Muscle layer of duodenum (tissue), 2 donors: Measurements from ENCODE around the gene NFKBIA.
"Not testable (repeated sequence)": the region's sequence is repeated elsewhere in the genome, so short reads cannot be mapped to it uniquely, and the experiment has no call there.

Source experiments
- H3K27ac ChIP-seq: one replicate; pipeline ENCODE4 v1.7.0; 2013; ENCODE audit warnings: mild to moderate bottlenecking, low read length
- H3K27me3 ChIP-seq: one replicate; pipeline ENCODE4 v1.7.0; 2013; ENCODE audit warnings: low read depth, mild to moderate bottlenecking, control low read depth, low read length
- H3K36me3 ChIP-seq, 2 donors: one replicate each; pipeline ENCODE4 v1.7.0; 2013; ENCODE audit warnings: low read length in 2 of 2, control low read depth in 1 of 2, mild to moderate bottlenecking in 1 of 2; ENCODE audit not compliant: insufficient read depth in 2 of 2, control insufficient read depth in 1 of 2
- H3K4me1 ChIP-seq, 2 donors: one replicate each; pipeline ENCODE4 v1.7.0; 2013; ENCODE audit warnings: low read length in 2 of 2, mild to moderate bottlenecking in 2 of 2, control low read depth in 1 of 2, moderate library complexity in 1 of 2; ENCODE audit not compliant: insufficient read depth in 2 of 2, control insufficient read depth in 1 of 2
- H3K4me3 ChIP-seq, 2 donors: one replicate each; pipeline ENCODE4 v1.7.0; 2013; ENCODE audit warnings: low read length in 2 of 2, low read depth in 1 of 2, mild to moderate bottlenecking in 1 of 2
- H3K9me3 ChIP-seq, 2 donors: one replicate each; pipeline ENCODE4 v1.7.0; 2013; ENCODE audit warnings: low read length in 2 of 2, control low read depth in 1 of 2, mild to moderate bottlenecking in 1 of 2; ENCODE audit not compliant: control insufficient read depth in 1 of 2
- donor health status: healthy.

The NFKBIA gene

GRCh38 chr14:35404449-35405303 is at the start of gene NFKBIA:
Gene NFKBIA (minus strand): TSS chr14:35404749. CDS start chr14:35404644, 105 bp downstream.
- Histone ChIP-seq H3K27me3 (no peaks in the 10 kb centered on the region), H3K27ac (peak within 1 kb of the TSS; percentile 99), H3K4me1 (peaks cover 30 to 47% of the 10 kb centered on the region in 2 donors), H3K9me3 (no peaks in the 10 kb centered on the region), H3K36me3 (peaks cover 31 to 38% of the 10 kb centered on the region in 2 donors), H3K4me3 (peak within 1 kb of the TSS; percentile 81 to 98)

- Histone ChIP-seq H3K36me3 (no peaks in the 10 kb centered on the region), H3K4me1 (no peaks in the 10 kb centered on the region), H3K27me3 (no peaks in the 10 kb centered on the region), H3K4me3 (no peak overlapping the region), H3K27ac (no peak overlapping the region), H3K9me3 (no peaks in the 10 kb centered on the region)
Observed at GRCh38 chr14:35446450-35446849, 41.9 kb upstream of the NFKBIA start.

- H3K4me1 ChIP-seq = no peaks in the 10 kb centered on the region
- no peaks in the 10 kb centered on the region for H3K9me3 ChIP-seq
- no peaks in the 10 kb centered on the region for H3K27me3 ChIP-seq
- H3K4me3 ChIP-seq = no peak overlapping the region
- H3K36me3 ChIP-seq = no peaks in the 10 kb centered on the region
- H3K27ac ChIP-seq = no peak overlapping the region
Observed at GRCh38 chr14:35444104-35444503, 39.6 kb upstream of the NFKBIA start.

GRCh38 chr14:35441160-35441559 is 36.6 kb upstream of the NFKBIA start:
- Histone ChIP-seq H3K4me1 (no peaks in the 10 kb centered on the region), H3K27ac (no peak overlapping the region), H3K9me3 (no peaks in the 10 kb centered on the region), H3K36me3 (no peaks in the 10 kb centered on the region), H3K27me3 (no peaks in the 10 kb centered on the region), H3K4me3 (no peak overlapping the region)

GRCh38 chr14:35438910-35439713 is 34.6 kb upstream of the NFKBIA start:
- Histone ChIP-seq H3K9me3 (peaks cover 0 to 3% of the 10 kb centered on the region in 2 donors), H3K4me3 (no peak overlapping the region), H3K27me3 (no peaks in the 10 kb centered on the region), H3K36me3 (no peaks in the 10 kb centered on the region), H3K4me1 (no peaks in the 10 kb centered on the region), H3K27ac (no peak overlapping the region)

- not testable (repeated sequence) for H3K27ac ChIP-seq, H3K4me3 ChIP-seq, H3K36me3 ChIP-seq, H3K4me1 ChIP-seq, H3K27me3 ChIP-seq, H3K9me3 ChIP-seq
Observed at GRCh38 chr14:35438492-35438891, 33.9 kb upstream of the NFKBIA start.

GRCh38 chr14:35435177-35435576 is 30.6 kb upstream of the NFKBIA start:
- Histone ChIP-seq H3K4me3 (no peak overlapping the region), H3K4me1 (no peaks in the 10 kb centered on the region), H3K36me3 (no peaks in the 10 kb centered on the region), H3K27me3 (no peaks in the 10 kb centered on the region), H3K27ac (no peak overlapping the region), H3K9me3 (peaks cover 0 to 3% of the 10 kb centered on the region in 2 donors)

- Histone ChIP-seq H3K9me3 (peaks cover 0 to 3% of the 10 kb centered on the region in 2 donors), H3K36me3 (no peaks in the 10 kb centered on the region)
Observed at GRCh38 chr14:35433826-35434225, 29.3 kb upstream of the NFKBIA start.

GRCh38 chr14:35430459-35431199 is 26.1 kb upstream of the NFKBIA start:
- no peaks in the 10 kb centered on the region for H3K36me3 ChIP-seq
- H3K27me3 ChIP-seq = no peaks in the 10 kb centered on the region
- no peaks in the 10 kb centered on the region for H3K4me1 ChIP-seq
- H3K27ac ChIP-seq = no peak overlapping the region
- peaks cover 0 to 3% of the 10 kb centered on the region in 2 donors for H3K9me3 ChIP-seq
- H3K4me3 ChIP-seq = no peak overlapping the region

More at GRCh38 chr14:35433826-35434225, 29.3 kb upstream of the NFKBIA start:
- H3K4me1 ChIP-seq = no peaks in the 10 kb centered on the region
- H3K27ac ChIP-seq = no peak overlapping the region
- H3K27me3 ChIP-seq = no peaks in the 10 kb centered on the region
- H3K4me3 ChIP-seq = no peak overlapping the region

GRCh38 chr14:35429951-35430350 is 25.4 kb upstream of the NFKBIA start:
- Histone ChIP-seq H3K27me3 (no peaks in the 10 kb centered on the region), H3K27ac (no peak overlapping the region), H3K9me3 (no peaks in the 10 kb centered on the region), H3K36me3 (no peaks in the 10 kb centered on the region), H3K4me1 (no peaks in the 10 kb centered on the region), H3K4me3 (no peak overlapping the region)

GRCh38 chr14:35425850-35426249 is 21.3 kb upstream of the NFKBIA start:
- Histone ChIP-seq H3K4me1 (no peaks in the 10 kb centered on the region), H3K4me3 (no peak overlapping the region), H3K36me3 (no peaks in the 10 kb centered on the region), H3K9me3 (peaks cover 0 to 4% of the 10 kb centered on the region in 2 donors), H3K27me3 (no peaks in the 10 kb centered on the region), H3K27ac (no peak overlapping the region)
